ENCODE results near the gene PIEZO2. TPM values are rescaled to one million over a fixed set of nuclear protein-coding genes. Genes with fewer than 3 reads are reported as not detected.

Gene PIEZO2
- total and polyA plus RNA-seq, 10 donors: 0.42 to 13.0 (median 8.0) TPM

GRCh38 chr18:10759241-10759640, 390.1 kb downstream of the PIEZO2 start:
- Histone ChIP-seq H3K27ac (no peak overlapping the region), H3K4me3 (no peak overlapping the region), H3K9me3 (no peaks in the 10 kb centered on the region), H3K4me1 (no peaks in the 10 kb centered on the region), H3K36me3 (no peaks in the 10 kb centered on the region), H3K27me3 (replicated peaks in 1 of 7) (no peaks in the 10 kb centered on the region)
- TF ChIP-seq, protein P1, sequence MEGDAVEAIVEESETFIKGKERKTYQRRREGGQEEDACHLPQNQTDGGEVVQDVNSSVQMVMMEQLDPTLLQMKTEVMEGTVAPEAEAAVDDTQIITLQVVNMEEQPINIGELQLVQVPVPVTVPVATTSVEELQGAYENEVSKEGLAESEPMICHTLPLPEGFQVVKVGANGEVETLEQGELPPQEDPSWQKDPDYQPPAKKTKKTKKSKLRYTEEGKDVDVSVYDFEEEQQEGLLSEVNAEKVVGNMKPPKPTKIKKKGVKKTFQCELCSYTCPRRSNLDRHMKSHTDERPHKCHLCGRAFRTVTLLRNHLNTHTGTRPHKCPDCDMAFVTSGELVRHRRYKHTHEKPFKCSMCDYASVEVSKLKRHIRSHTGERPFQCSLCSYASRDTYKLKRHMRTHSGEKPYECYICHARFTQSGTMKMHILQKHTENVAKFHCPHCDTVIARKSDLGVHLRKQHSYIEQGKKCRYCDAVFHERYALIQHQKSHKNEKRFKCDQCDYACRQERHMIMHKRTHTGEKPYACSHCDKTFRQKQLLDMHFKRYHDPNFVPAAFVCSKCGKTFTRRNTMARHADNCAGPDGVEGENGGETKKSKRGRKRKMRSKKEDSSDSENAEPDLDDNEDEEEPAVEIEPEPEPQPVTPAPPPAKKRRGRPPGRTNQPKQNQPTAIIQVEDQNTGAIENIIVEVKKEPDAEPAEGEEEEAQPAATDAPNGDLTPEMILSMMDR (IDR thresholded peaks at IDR 0.05 in 8 of 11, conservative IDR thresholded peaks at IDR 0.05 in 3 of 11): no peak
- TF ChIP-seq POLR2AphosphoS5 (IDR thresholded peaks at IDR 0.05) (no peak), POLR2A (IDR thresholded peaks at IDR 0.05) (no peak)
- intact Hi-C loops (cut with DNase I; ENCODE audit: low total_unique reads): no loop called here
- WGBS, 5 donors: 85 to 94% (median 87%) methylated on average over 7 of the region's 7 CpGs
- DNase-seq: no peak

GRCh38 chr18:10757946-10758345, 391.4 kb downstream of the PIEZO2 start:
- no peaks in the 10 kb centered on the region for H3K36me3 ChIP-seq
- H3K27me3 ChIP-seq (replicated peaks in 1 of 7): no peaks in the 10 kb centered on the region
- TF ChIP-seq, protein P1 (IDR thresholded peaks at IDR 0.05 in 8 of 11, conservative IDR thresholded peaks at IDR 0.05 in 3 of 11): no peak
- no peak for TF ChIP-seq POLR2AphosphoS5 (IDR thresholded peaks at IDR 0.05)
- H3K27ac ChIP-seq: no peak overlapping the region
- no peak overlapping the region for H3K4me3 ChIP-seq
- no peak for DNase-seq
- WGBS, 5 donors: 90 to 95% (median 91%) methylated on average over 6 of the region's 6 CpGs
- H3K4me1 ChIP-seq: no peaks in the 10 kb centered on the region
- intact Hi-C loops (cut with DNase I; ENCODE audit: low total_unique reads): no loop called here
- no peaks in the 10 kb centered on the region for H3K9me3 ChIP-seq

GRCh38 chr18:10757349-10757748, 392.0 kb downstream of the PIEZO2 start:
- H3K4me1 ChIP-seq: no peaks in the 10 kb centered on the region
- no peak overlapping the region for H3K27ac ChIP-seq
- no peaks in the 10 kb centered on the region for H3K27me3 ChIP-seq (replicated peaks in 1 of 7)
- intact Hi-C loops (cut with DNase I; ENCODE audit: low total_unique reads): no loop called here
- no peaks in the 10 kb centered on the region for H3K36me3 ChIP-seq
- H3K4me3 ChIP-seq: no peak overlapping the region
- TF ChIP-seq POLR2A (IDR thresholded peaks at IDR 0.05): no peak
- no peaks in the 10 kb centered on the region for H3K9me3 ChIP-seq
- DNase-seq: no peak

- Histone ChIP-seq H3K27me3 (replicated peaks in 1 of 7) (no peaks in the 10 kb centered on the region), H3K27ac (no peak overlapping the region), H3K9me3 (no peaks in the 10 kb centered on the region), H3K36me3 (no peaks in the 10 kb centered on the region), H3K4me3 (no peak overlapping the region), H3K4me1 (no peaks in the 10 kb centered on the region)
- DNase-seq: no peak
- intact Hi-C loops (cut with DNase I; ENCODE audit: low total_unique reads): no loop called here
- TF ChIP-seq, protein P1 (IDR thresholded peaks at IDR 0.05 in 8 of 11, conservative IDR thresholded peaks at IDR 0.05 in 3 of 11): no peak
- TF ChIP-seq POLR2AphosphoS5 (IDR thresholded peaks at IDR 0.05): no peak
- no peak for TF ChIP-seq POLR2A (IDR thresholded peaks at IDR 0.05)
- WGBS, 5 donors: 70 to 90% (median 78%) methylated on average over 1 of the region's 1 CpG
These were observed 393.5 kb downstream of the PIEZO2 start for GRCh38 chr18:10755855-10756254.

DNA sequence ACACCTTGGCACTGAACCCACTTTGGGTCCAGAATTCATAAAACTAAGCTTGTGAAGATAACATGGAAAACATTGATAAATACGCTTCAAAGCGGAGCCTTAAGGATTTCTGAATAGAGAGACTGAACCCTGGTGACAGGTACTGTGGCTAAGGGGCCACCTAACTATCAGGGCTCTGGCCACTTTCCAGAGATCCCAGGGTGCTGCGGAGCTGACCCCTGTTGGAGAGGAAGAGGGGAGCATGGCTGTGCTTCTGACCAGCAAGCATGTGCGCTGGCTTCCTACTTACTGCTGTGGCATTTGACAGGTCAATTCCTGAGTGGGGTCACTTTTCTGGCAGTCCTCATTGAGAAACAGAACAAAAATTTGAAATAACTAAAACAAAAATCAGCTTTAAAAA, 395.2 kb downstream of the PIEZO2 start:
- H3K27me3 ChIP-seq (replicated peaks in 1 of 7): no peaks in the 10 kb centered on the region
- TF ChIP-seq, protein P1 (IDR thresholded peaks at IDR 0.05 in 8 of 11, conservative IDR thresholded peaks at IDR 0.05 in 3 of 11): no peak
- TF ChIP-seq POLR2A (IDR thresholded peaks at IDR 0.05) (no peak), POLR2AphosphoS5 (IDR thresholded peaks at IDR 0.05) (no peak)
- no peaks in the 10 kb centered on the region for H3K4me1 ChIP-seq
- WGBS, 5 donors: 81 to 94% (median 91%) methylated on average over 4 of the region's 4 CpGs
- intact Hi-C loops (cut with DNase I; ENCODE audit: low total_unique reads): no loop called here
- H3K27ac ChIP-seq: no peak overlapping the region
- no peak overlapping the region for H3K4me3 ChIP-seq
- H3K36me3 ChIP-seq: no peaks in the 10 kb centered on the region
- no peaks in the 10 kb centered on the region for H3K9me3 ChIP-seq
- DNase-seq: no peak

Measured in spleen (tissue), 11 donors.